ENCODE measurements around the gene MPDU1.

The MPDU1 gene

DNA sequence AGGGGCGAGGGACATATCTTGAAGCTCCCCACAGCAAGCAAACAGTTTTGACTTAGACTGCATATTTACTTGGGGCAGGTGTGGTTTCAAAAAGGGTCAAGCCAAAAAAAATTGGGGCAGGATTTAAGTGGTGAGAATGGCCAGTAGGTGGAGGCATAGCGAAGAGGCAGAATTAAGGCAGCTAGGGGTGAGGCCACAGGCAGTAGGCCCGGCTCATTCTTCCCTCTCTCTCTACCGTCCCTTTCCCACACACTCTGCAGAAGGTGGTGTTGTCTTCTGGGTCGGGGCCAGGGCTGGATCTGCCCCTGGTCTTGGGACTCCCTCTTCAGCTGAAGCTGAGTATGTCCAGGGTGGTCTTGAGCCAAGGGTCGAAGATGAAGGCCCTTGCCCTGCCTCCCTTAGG lies 48.8 kb downstream of the MPDU1 start:
- Mint-ChIP-seq H3K9me3 (no peaks in the 10 kb centered on the region), H3K4me3 (no peak overlapping the region), H3K27me3 (ENCODE audit: low read depth, poor library complexity) (peaks cover 2% of the 10 kb centered on the region), H3K36me3 (ENCODE audit: low read depth) (no peaks in the 10 kb centered on the region), H3K27ac (no peak overlapping the region), H3K4me1 (peaks cover 58% of the 10 kb centered on the region)
- no peak for DNase-seq
- TF ChIP-seq, protein P1, sequence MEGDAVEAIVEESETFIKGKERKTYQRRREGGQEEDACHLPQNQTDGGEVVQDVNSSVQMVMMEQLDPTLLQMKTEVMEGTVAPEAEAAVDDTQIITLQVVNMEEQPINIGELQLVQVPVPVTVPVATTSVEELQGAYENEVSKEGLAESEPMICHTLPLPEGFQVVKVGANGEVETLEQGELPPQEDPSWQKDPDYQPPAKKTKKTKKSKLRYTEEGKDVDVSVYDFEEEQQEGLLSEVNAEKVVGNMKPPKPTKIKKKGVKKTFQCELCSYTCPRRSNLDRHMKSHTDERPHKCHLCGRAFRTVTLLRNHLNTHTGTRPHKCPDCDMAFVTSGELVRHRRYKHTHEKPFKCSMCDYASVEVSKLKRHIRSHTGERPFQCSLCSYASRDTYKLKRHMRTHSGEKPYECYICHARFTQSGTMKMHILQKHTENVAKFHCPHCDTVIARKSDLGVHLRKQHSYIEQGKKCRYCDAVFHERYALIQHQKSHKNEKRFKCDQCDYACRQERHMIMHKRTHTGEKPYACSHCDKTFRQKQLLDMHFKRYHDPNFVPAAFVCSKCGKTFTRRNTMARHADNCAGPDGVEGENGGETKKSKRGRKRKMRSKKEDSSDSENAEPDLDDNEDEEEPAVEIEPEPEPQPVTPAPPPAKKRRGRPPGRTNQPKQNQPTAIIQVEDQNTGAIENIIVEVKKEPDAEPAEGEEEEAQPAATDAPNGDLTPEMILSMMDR (IDR thresholded peaks at IDR 0.05): peak; percentile 45

DNA sequence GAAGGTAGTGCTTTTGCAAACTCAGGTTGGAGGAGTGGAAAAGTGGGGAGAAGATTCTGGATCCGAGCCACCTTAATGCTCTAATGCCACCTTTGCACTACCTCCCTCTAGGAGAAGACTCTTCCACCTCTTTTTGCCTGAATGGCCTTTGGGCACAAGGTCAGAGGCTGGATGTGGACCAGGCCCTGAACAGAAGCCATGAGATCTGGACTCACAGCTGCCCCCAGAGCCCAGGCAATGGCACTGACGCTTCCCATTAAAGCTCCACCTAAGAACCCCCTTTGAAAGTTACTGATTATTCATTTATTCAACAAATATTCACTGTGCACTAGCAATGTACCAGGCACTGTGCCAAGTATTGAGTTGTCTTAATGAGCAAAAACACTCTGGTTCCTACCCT lies 49.4 kb downstream of the MPDU1 start:
- H3K4me1 Mint-ChIP-seq: peaks cover 58% of the 10 kb centered on the region
- no peaks in the 10 kb centered on the region for H3K9me3 Mint-ChIP-seq
- no peaks in the 10 kb centered on the region for H3K36me3 Mint-ChIP-seq (ENCODE audit: low read depth)
- TF ChIP-seq, protein P1 (IDR thresholded peaks at IDR 0.05): no peak
- no peak for DNase-seq
- H3K27me3 Mint-ChIP-seq (ENCODE audit: low read depth, poor library complexity): peaks cover 2% of the 10 kb centered on the region
- H3K4me3 Mint-ChIP-seq: no peak overlapping the region
- peak overlapping the region; percentile 72 for H3K27ac Mint-ChIP-seq

DNA sequence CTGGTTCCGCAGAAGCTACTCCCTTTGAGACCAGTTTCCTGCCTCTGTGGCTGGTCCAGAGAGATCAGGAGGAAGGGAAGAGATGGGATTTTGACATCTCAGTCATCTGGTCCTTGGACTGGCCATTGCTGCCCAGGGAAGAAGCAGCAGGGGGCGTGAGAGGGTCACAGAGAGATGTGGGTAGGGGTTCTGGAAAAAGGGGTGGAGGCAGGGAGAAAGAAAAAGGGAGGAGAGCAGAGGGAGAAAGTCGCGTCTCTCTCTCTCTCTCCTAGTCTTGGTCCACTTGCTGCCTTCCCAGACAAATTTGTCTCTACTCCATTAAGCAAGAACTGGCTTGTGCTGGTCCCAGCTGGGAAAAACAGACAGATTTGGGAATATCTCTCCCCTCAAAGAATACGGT lies 50.7 kb downstream of the MPDU1 start:
- Mint-ChIP-seq H3K4me1 (peaks cover 57% of the 10 kb centered on the region), H3K4me3 (no peak overlapping the region), H3K36me3 (ENCODE audit: low read depth) (no peaks in the 10 kb centered on the region), H3K27me3 (ENCODE audit: low read depth, poor library complexity) (peaks cover 6% of the 10 kb centered on the region), H3K9me3 (no peaks in the 10 kb centered on the region), H3K27ac (no peak overlapping the region)
- TF ChIP-seq, protein P1 (IDR thresholded peaks at IDR 0.05): peak; percentile 68
- peak; percentile 84 for DNase-seq

DNA sequence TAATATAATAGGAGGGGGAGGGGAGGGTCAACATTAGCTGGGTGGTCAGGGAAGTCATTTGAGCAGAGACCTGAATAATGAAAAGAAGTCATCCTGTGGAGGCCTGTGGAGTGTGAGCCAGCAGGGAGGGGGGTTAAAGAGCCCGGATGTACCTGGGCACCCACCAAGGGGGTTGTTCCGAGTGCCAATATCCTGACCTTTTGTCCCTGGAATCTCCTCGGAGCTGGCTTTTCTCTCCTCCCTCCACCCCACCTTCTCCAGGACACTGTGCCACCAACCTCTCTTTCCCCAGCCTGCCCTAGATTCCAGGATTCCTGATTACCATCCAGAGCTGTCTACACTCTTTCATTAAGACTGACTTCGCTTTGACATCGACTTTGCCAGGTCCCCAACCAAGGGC lies 52.5 kb downstream of the MPDU1 start:
- peaks cover 41% of the 10 kb centered on the region for H3K4me1 Mint-ChIP-seq
- H3K27ac Mint-ChIP-seq: peak overlapping the region; percentile 54
- no peak for DNase-seq
- H3K27me3 Mint-ChIP-seq (ENCODE audit: low read depth, poor library complexity): peaks cover 11% of the 10 kb centered on the region
- H3K9me3 Mint-ChIP-seq: no peaks in the 10 kb centered on the region
- TF ChIP-seq, protein P1 (IDR thresholded peaks at IDR 0.05): no peak
- H3K4me3 Mint-ChIP-seq: no peak overlapping the region
- H3K36me3 Mint-ChIP-seq (ENCODE audit: low read depth): no peaks in the 10 kb centered on the region
